GM10248 (cell line): ENCODE data around the gene WDR45B.

Experiments
- CTCF ChIA-PET: fragments of 300-600 bp; sonication (Branson Sonifier 250); formaldehyde crosslinking; extraction: SDS; loops from one replicate; lab custom pipeline; 2021; ENCODE audit warnings: antibody characterized with exemption; lab: Yijun Ruan, JAX
- POLR2A ChIA-PET: fragments of 350-650 bp; sonication (Branson Sonifier 250); formaldehyde crosslinking; extraction: SDS; loops from one replicate; lab custom pipeline; 2020; ENCODE audit warnings: antibody characterized with exemption; lab: Yijun Ruan, JAX
- DNase-seq: peaks from one replicate; pipeline ENCODE4 v3.0.0; 2012; ENCODE audit errors: extremely low spot score
- CTCF ChIP-seq: IDR thresholded peaks from 2 replicates; pipeline ENCODE4 v1.5.1; 2012; ENCODE audit warnings: mild to moderate bottlenecking, low read depth; ENCODE audit errors: extremely low read depth, missing control alignments, control extremely low read depth

WDR45B gene

GRCh38 chr17:82623707-82624106, 24.5 kb downstream of the WDR45B start:
- ChIA-PET CTCF (no interaction called here), POLR2A (interaction anchor here (0.7 kb wide), 1 partner anchor 9 kb away, joined by 3 read pairs; no protein-coding TSS in a partner anchor)
- TF ChIP-seq CTCF, result no peak
- DNase-seq, result no peak

GRCh38 chr17:82619641-82620040, 28.6 kb downstream of the WDR45B start:
- ChIA-PET POLR2A (no interaction called here), CTCF (no interaction called here)
- DNase-seq, result no peak
- no peak for TF ChIP-seq CTCF

GRCh38 chr17:82619211-82619610, 29.0 kb downstream of the WDR45B start:
- ChIA-PET CTCF (no interaction called here), POLR2A (no interaction called here)
- TF ChIP-seq CTCF, result no peak
- no peak for DNase-seq

GRCh38 chr17:82616021-82616711, 32.1 kb downstream of the WDR45B start:
- ChIA-PET POLR2A (no interaction called here), CTCF (interaction anchor here (0.9 to 1.6 kb wide), 2 partner anchors 16 to 62 kb away, joined by 3 to 4 read pairs; no protein-coding TSS in a partner anchor)
- DNase-seq, result no peak
- TF ChIP-seq CTCF, result no peak

GRCh38 chr17:82615084-82616020, 32.9 kb downstream of the WDR45B start:
- ChIA-PET CTCF (interaction anchor here (0.9 to 1.6 kb wide), 2 partner anchors 17 to 62 kb away, joined by 3 to 4 read pairs; no protein-coding TSS in a partner anchor), POLR2A (interaction anchor here (0.6 kb wide), 1 partner anchor 597 kb away, joined by 3 read pairs; no protein-coding TSS in a partner anchor)
- DNase-seq, result no peak
- TF ChIP-seq CTCF, result no peak

GRCh38 chr17:82614095-82614631, 34.1 kb downstream of the WDR45B start:
- no peak for TF ChIP-seq CTCF
- ChIA-PET POLR2A (no interaction called here), CTCF (no interaction called here)
- no peak for DNase-seq
